ENCODE data around the gene ATOSA.

DNA sequence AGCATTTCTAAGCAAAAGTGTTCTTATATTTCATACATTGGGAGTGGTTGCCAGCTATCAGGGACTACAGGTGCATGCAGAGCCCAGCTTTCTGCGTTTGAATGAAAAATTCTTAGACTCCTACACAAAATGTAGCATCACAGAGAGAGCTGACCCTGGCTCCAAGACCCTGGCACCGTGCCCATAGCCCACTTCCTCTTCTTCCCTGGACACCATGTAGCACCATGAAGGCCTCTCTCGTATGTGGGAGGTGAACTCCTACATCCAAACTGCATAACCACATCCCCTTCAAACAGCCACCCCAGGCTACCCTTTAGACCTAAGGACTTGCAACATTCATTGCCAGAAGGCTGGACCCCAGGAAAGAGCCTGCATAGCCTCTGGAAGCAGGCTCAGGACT is 35.8 kb upstream of the ATOSA start:
- TF ChIP-seq, protein P1, sequence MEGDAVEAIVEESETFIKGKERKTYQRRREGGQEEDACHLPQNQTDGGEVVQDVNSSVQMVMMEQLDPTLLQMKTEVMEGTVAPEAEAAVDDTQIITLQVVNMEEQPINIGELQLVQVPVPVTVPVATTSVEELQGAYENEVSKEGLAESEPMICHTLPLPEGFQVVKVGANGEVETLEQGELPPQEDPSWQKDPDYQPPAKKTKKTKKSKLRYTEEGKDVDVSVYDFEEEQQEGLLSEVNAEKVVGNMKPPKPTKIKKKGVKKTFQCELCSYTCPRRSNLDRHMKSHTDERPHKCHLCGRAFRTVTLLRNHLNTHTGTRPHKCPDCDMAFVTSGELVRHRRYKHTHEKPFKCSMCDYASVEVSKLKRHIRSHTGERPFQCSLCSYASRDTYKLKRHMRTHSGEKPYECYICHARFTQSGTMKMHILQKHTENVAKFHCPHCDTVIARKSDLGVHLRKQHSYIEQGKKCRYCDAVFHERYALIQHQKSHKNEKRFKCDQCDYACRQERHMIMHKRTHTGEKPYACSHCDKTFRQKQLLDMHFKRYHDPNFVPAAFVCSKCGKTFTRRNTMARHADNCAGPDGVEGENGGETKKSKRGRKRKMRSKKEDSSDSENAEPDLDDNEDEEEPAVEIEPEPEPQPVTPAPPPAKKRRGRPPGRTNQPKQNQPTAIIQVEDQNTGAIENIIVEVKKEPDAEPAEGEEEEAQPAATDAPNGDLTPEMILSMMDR (IDR thresholded peaks at IDR 0.05 in 2 of 3, conservative IDR thresholded peaks at IDR 0.05 in 1 of 3; ENCODE audit: borderline replicate concordance in 1 of 3, insufficient read depth in 1 of 3, low read depth in 2 of 3, low read length in 2 of 3): no peak
- TF ChIP-seq POLR2A (IDR thresholded peaks at IDR 0.05; ENCODE audit: borderline replicate concordance, extremely low read depth, insufficient read depth, insufficient read length) (no peak), POLR2AphosphoS5 (IDR thresholded peaks at IDR 0.05; ENCODE audit: low read depth, low read length) (no peak), CBX3 (IDR thresholded peaks at IDR 0.05; ENCODE audit: low read depth) (no peak), YY1 (IDR thresholded peaks at IDR 0.05; ENCODE audit: extremely low read depth, insufficient replicate concordance, low read depth, low read length) (no peak), CEBPB (IDR thresholded peaks at IDR 0.05; ENCODE audit: low read depth) (no peak)
- TF ChIP-seq, protein P2, sequence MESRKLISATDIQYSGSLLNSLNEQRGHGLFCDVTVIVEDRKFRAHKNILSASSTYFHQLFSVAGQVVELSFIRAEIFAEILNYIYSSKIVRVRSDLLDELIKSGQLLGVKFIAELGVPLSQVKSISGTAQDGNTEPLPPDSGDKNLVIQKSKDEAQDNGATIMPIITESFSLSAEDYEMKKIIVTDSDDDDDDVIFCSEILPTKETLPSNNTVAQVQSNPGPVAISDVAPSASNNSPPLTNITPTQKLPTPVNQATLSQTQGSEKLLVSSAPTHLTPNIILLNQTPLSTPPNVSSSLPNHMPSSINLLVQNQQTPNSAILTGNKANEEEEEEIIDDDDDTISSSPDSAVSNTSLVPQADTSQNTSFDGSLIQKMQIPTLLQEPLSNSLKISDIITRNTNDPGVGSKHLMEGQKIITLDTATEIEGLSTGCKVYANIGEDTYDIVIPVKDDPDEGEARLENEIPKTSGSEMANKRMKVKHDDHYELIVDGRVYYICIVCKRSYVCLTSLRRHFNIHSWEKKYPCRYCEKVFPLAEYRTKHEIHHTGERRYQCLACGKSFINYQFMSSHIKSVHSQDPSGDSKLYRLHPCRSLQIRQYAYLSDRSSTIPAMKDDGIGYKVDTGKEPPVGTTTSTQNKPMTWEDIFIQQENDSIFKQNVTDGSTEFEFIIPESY (IDR thresholded peaks at IDR 0.05; ENCODE audit: extremely low read depth, insufficient replicate concordance, low read length): no peak
- TF ChIP-seq, protein P3, sequence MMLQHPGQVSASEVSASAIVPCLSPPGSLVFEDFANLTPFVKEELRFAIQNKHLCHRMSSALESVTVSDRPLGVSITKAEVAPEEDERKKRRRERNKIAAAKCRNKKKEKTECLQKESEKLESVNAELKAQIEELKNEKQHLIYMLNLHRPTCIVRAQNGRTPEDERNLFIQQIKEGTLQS (IDR thresholded peaks at IDR 0.05): no peak
